WTC11 (cell line): ENCODE data around the gene DLG1. TPM values are rescaled to one million over a fixed set of nuclear protein-coding genes. Genes with fewer than 3 reads are reported as not detected.

Experiments
- ATAC-seq: fragments of 200-7000 bp; cut with Tn5 transposase; 2 replicates; pipeline ENCODE4 v1.10.0; 2021; ENCODE audit warnings: mild to moderate bottlenecking, moderate library complexity
- CTCF ChIA-PET: fragments of 300-600 bp; sonication (Branson Sonifier 250); formaldehyde crosslinking; loops from one replicate; lab custom pipeline; 2021; ENCODE audit warnings: antibody characterized with exemption; lab: Charles Lee
- POLR2A ChIA-PET: fragments of 350-600 bp; sonication (Branson Sonifier 250); formaldehyde crosslinking; loops from one replicate; lab custom pipeline; 2021; ENCODE audit warnings: antibody characterized with exemption; lab: Charles Lee
- DNase-seq: peaks from one replicate; pipeline ENCODE4 v3.0.0; 2021; ENCODE audit warnings: low spot score
- H3K27ac Mint-ChIP-seq: 2 replicates; pipeline ENCODE4 v1.8.0; 2021; ENCODE audit warnings: mixed read lengths
- H3K27me3 Mint-ChIP-seq: 2 replicates; pipeline ENCODE4 v1.8.0; 2021; ENCODE audit warnings: low read depth, mild to moderate bottlenecking, moderate library complexity, mixed read lengths
- H3K36me3 Mint-ChIP-seq: 2 replicates; pipeline ENCODE4 v1.8.0; 2021; ENCODE audit warnings: mixed read lengths
- H3K4me1 Mint-ChIP-seq: 2 replicates; pipeline ENCODE4 v1.8.0; 2022; ENCODE audit warnings: mixed read lengths
- H3K4me3 Mint-ChIP-seq: 2 replicates; pipeline ENCODE4 v1.8.0; 2021; ENCODE audit warnings: mild to moderate bottlenecking, moderate library complexity, mixed read lengths
- H3K9me3 Mint-ChIP-seq: 2 replicates; pipeline ENCODE4 v1.8.0; 2021; ENCODE audit warnings: mixed read lengths
- CBFB ChIP-seq: sonication (generic); formaldehyde crosslinking; IDR thresholded peaks from 2 replicates; pipeline ENCODE4 v1.8.1; 2022; ENCODE audit warnings: mild to moderate bottlenecking, low read depth, missing genetic modification reagents
- ESRRA ChIP-seq: sonication (generic); formaldehyde crosslinking; IDR thresholded peaks from 2 replicates; pipeline ENCODE4 v1.8.1; 2022; ENCODE audit warnings: mild to moderate bottlenecking, missing genetic modification reagents, borderline replicate concordance
- ETV6 ChIP-seq: sonication (generic); formaldehyde crosslinking; IDR thresholded peaks from 2 replicates; pipeline ENCODE4 v1.8.1; 2022; ENCODE audit warnings: mild to moderate bottlenecking, missing genetic modification reagents
- GABPB1 ChIP-seq: sonication (generic); formaldehyde crosslinking; IDR thresholded peaks from 2 replicates; pipeline ENCODE4 v1.8.1; 2023; ENCODE audit warnings: mild to moderate bottlenecking, missing genetic modification reagents
- JUN ChIP-seq: sonication (generic); formaldehyde crosslinking; IDR thresholded peaks from 2 replicates; pipeline ENCODE4 v1.8.0; 2023; ENCODE audit warnings: mild to moderate bottlenecking, missing genetic modification reagents
- NFYB ChIP-seq: sonication (generic); formaldehyde crosslinking; conservative IDR thresholded peaks from 2 replicates; pipeline ENCODE4 v1.8.0; 2022; ENCODE audit warnings: low read depth, missing genetic modification reagents
- NR1H2 ChIP-seq: sonication (generic); formaldehyde crosslinking; IDR thresholded peaks from 2 replicates; pipeline ENCODE4 v1.9.0; 2021; ENCODE audit warnings: mild to moderate bottlenecking, moderate library complexity, missing genetic modification reagents
- NR2C2 ChIP-seq: sonication (generic); formaldehyde crosslinking; IDR thresholded peaks from 2 replicates; pipeline ENCODE4 v1.8.0; 2022; ENCODE audit warnings: mild to moderate bottlenecking, missing genetic modification reagents
- RELA ChIP-seq: sonication (generic); formaldehyde crosslinking; IDR thresholded peaks from 2 replicates; pipeline ENCODE4 v1.8.1; 2022; ENCODE audit warnings: missing genetic modification reagents, mild to moderate bottlenecking, borderline replicate concordance
- ZNF317 ChIP-seq: sonication (generic); formaldehyde crosslinking; IDR thresholded peaks from 2 replicates; pipeline ENCODE4 v1.8.1; 2023; ENCODE audit warnings: low read depth, mild to moderate bottlenecking, moderate library complexity, missing genetic modification reagents, borderline replicate concordance
- ZNF423 ChIP-seq: fragments of 250-450 bp; sonication (Bioruptor Pico); IDR thresholded peaks from 2 replicates; pipeline ENCODE4 v2.1.2; 2022; ENCODE audit warnings: mild to moderate bottlenecking, moderate library complexity
- ZNF671 ChIP-seq: fragments of 250-450 bp; sonication (Bioruptor Pico); IDR thresholded peaks from 2 replicates; pipeline ENCODE4 v1.8.0; 2021; ENCODE audit warnings: mild to moderate bottlenecking
- total RNA-seq: library from RNA; stranded (reverse); gene quantifications from 3 replicates; pipeline ENCODE4 v1.2.3, GENCODE V29; 2021
- TF ChIP-seq, protein P1 (sequence below): sonication (generic); formaldehyde crosslinking; IDR thresholded peaks from 2 replicates; pipeline ENCODE4 v1.8.0; 2023; ENCODE audit warnings: mild to moderate bottlenecking, missing genetic modification reagents
- TF ChIP-seq, protein P2 (sequence below): fragments of 250-450 bp; sonication (Bioruptor Pico); conservative IDR thresholded peaks from 2 replicates; pipeline ENCODE4 v1.9.0; 2021; ENCODE audit warnings: mild to moderate bottlenecking
- TF ChIP-seq, protein P3 (sequence below): sonication (generic); formaldehyde crosslinking; IDR thresholded peaks from 2 replicates; pipeline ENCODE4 v1.8.1; 2023; ENCODE audit warnings: mild to moderate bottlenecking, missing genetic modification reagents, moderate library complexity
- TF ChIP-seq, protein P4 (sequence below): fragments of 250-450 bp; sonication (Bioruptor Pico); IDR thresholded peaks from 2 replicates; pipeline ENCODE4 v1.9.0; 2021; ENCODE audit warnings: mild to moderate bottlenecking, borderline replicate concordance
- TF ChIP-seq, protein P5 (sequence below): sonication (generic); formaldehyde crosslinking; IDR thresholded peaks from 2 replicates; pipeline ENCODE4 v1.8.1; 2022; ENCODE audit warnings: low read depth, missing genetic modification reagents, borderline replicate concordance
- TF ChIP-seq, protein P6 (sequence below): fragments of 250-450 bp; sonication (Bioruptor Pico); IDR thresholded peaks from 2 replicates; pipeline ENCODE4 v1.8.0; 2021; ENCODE audit warnings: mild to moderate bottlenecking
- TF ChIP-seq, protein P7 (sequence below): sonication (generic); formaldehyde crosslinking; IDR thresholded peaks from 2 replicates; pipeline ENCODE4 v1.8.0; 2022; ENCODE audit warnings: mild to moderate bottlenecking, missing genetic modification reagents
- TF ChIP-seq, protein P8 (sequence below): sonication (generic); formaldehyde crosslinking; IDR thresholded peaks from 2 replicates; pipeline ENCODE4 v1.8.1; 2022; ENCODE audit warnings: missing genetic modification reagents, borderline replicate concordance

DLG1 gene
- total RNA-seq, 1 experiment from 2014 or later: 81.1 TPM

DNA sequence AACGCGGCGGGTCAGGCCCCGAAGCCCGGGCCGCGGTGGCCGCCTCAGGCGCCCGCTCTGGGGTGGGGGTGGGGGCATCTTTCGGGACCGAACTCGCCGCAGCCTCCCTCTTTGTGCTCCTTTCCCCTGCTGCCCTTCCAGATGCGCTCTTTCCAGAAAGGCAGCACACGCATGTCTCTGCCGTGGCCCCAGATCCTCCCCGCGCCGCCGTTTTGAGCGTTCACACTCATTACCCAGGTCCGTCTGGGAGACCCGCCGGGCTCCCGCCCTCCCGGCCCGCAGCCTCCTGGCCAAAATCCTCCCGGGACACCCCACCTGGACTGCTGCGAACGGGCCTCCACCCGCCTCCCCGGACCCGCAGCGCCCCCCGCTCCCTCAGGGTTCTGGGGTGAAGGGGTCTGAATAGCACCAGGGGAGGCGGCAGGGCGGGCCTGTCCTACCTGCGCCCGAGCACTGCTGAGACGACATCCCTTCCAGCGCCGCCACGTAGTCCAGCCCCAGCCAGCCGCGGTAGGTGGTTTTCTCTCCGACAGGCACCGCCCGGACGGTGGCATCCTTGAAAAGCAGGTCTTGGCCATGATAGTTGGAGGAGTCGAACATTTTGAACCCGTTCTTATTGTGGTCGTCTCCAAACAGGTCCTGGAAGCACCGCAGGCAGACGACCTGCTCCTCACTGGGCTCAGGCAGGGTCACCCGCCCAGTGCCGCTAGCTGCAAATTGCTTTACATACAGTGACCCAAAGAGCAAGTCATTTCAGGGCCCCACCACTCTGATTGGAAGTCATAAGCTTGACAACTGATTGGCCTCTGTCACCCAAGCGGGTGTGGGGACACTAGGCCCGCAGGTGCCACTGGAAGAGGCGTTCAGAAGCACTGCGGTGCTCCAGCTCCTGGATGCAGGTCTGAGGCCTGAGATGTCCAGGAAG is 294.7 kb downstream of the DLG1 start:
- TF ChIP-seq ZNF317 (CRISPR knock-in tag): no peak
- TF ChIP-seq, protein P1, sequence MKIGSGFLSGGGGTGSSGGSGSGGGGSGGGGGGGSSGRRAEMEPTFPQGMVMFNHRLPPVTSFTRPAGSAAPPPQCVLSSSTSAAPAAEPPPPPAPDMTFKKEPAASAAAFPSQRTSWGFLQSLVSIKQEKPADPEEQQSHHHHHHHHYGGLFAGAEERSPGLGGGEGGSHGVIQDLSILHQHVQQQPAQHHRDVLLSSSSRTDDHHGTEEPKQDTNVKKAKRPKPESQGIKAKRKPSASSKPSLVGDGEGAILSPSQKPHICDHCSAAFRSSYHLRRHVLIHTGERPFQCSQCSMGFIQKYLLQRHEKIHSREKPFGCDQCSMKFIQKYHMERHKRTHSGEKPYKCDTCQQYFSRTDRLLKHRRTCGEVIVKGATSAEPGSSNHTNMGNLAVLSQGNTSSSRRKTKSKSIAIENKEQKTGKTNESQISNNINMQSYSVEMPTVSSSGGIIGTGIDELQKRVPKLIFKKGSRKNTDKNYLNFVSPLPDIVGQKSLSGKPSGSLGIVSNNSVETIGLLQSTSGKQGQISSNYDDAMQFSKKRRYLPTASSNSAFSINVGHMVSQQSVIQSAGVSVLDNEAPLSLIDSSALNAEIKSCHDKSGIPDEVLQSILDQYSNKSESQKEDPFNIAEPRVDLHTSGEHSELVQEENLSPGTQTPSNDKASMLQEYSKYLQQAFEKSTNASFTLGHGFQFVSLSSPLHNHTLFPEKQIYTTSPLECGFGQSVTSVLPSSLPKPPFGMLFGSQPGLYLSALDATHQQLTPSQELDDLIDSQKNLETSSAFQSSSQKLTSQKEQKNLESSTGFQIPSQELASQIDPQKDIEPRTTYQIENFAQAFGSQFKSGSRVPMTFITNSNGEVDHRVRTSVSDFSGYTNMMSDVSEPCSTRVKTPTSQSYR: no peak
- no peak for TF ChIP-seq NR1H2 (CRISPR knock-in tag)
- no peak for TF ChIP-seq NR2C2
- TF ChIP-seq, protein P2, sequence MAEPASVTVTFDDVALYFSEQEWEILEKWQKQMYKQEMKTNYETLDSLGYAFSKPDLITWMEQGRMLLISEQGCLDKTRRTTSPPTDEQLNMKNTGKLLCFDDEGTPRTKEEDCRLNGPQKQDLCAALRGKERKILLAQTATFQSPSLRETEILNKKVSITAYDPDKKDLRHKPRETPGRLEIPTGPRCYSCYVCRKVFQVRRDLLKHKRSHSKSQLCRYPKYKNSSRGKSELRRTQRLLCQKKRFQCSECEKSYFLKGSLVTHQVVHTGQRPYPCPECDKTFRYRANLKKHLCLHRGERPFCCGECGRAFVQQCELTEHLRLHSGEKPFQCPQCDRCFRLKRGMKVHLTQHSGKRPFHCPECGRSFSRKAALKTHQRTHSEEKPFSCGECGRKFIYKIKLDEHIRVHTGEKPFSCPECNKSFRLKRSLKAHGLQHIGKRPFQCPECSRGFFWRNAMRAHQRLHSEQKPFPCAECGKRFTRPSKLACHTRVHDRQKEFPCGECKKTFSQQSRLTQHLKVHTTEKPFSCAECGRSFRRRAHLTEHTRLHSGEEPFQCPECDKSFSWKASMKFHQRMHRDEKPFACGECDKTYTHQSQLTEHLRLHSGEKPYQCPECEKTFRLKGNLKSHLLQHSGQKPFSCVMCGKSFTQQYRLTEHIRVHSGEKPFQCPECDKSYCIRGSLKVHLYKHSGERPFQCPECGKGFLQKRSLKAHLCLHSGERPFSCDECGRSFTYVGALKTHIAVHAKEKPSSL (CRISPR knock-in tag): no peak
- no peak for TF ChIP-seq GABPB1 (CRISPR knock-in tag)
- no peak for TF ChIP-seq NFYB (CRISPR knock-in tag)
- TF ChIP-seq, protein P3, sequence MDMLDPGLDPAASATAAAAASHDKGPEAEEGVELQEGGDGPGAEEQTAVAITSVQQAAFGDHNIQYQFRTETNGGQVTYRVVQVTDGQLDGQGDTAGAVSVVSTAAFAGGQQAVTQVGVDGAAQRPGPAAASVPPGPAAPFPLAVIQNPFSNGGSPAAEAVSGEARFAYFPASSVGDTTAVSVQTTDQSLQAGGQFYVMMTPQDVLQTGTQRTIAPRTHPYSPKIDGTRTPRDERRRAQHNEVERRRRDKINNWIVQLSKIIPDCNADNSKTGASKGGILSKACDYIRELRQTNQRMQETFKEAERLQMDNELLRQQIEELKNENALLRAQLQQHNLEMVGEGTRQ (CRISPR knock-in tag): no peak
- no peak for TF ChIP-seq ZNF423 (CRISPR knock-in tag)
- no peak for TF ChIP-seq RELA (CRISPR knock-in tag)
- TF ChIP-seq, protein P4, sequence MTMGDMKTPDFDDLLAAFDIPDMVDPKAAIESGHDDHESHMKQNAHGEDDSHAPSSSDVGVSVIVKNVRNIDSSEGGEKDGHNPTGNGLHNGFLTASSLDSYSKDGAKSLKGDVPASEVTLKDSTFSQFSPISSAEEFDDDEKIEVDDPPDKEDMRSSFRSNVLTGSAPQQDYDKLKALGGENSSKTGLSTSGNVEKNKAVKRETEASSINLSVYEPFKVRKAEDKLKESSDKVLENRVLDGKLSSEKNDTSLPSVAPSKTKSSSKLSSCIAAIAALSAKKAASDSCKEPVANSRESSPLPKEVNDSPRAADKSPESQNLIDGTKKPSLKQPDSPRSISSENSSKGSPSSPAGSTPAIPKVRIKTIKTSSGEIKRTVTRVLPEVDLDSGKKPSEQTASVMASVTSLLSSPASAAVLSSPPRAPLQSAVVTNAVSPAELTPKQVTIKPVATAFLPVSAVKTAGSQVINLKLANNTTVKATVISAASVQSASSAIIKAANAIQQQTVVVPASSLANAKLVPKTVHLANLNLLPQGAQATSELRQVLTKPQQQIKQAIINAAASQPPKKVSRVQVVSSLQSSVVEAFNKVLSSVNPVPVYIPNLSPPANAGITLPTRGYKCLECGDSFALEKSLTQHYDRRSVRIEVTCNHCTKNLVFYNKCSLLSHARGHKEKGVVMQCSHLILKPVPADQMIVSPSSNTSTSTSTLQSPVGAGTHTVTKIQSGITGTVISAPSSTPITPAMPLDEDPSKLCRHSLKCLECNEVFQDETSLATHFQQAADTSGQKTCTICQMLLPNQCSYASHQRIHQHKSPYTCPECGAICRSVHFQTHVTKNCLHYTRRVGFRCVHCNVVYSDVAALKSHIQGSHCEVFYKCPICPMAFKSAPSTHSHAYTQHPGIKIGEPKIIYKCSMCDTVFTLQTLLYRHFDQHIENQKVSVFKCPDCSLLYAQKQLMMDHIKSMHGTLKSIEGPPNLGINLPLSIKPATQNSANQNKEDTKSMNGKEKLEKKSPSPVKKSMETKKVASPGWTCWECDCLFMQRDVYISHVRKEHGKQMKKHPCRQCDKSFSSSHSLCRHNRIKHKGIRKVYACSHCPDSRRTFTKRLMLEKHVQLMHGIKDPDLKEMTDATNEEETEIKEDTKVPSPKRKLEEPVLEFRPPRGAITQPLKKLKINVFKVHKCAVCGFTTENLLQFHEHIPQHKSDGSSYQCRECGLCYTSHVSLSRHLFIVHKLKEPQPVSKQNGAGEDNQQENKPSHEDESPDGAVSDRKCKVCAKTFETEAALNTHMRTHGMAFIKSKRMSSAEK (CRISPR knock-in tag): no peak
- no peak for TF ChIP-seq ZNF671
- TF ChIP-seq, protein P5, sequence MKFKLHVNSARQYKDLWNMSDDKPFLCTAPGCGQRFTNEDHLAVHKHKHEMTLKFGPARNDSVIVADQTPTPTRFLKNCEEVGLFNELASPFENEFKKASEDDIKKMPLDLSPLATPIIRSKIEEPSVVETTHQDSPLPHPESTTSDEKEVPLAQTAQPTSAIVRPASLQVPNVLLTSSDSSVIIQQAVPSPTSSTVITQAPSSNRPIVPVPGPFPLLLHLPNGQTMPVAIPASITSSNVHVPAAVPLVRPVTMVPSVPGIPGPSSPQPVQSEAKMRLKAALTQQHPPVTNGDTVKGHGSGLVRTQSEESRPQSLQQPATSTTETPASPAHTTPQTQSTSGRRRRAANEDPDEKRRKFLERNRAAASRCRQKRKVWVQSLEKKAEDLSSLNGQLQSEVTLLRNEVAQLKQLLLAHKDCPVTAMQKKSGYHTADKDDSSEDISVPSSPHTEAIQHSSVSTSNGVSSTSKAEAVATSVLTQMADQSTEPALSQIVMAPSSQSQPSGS (CRISPR knock-in tag): no peak
- TF ChIP-seq, protein P6, sequence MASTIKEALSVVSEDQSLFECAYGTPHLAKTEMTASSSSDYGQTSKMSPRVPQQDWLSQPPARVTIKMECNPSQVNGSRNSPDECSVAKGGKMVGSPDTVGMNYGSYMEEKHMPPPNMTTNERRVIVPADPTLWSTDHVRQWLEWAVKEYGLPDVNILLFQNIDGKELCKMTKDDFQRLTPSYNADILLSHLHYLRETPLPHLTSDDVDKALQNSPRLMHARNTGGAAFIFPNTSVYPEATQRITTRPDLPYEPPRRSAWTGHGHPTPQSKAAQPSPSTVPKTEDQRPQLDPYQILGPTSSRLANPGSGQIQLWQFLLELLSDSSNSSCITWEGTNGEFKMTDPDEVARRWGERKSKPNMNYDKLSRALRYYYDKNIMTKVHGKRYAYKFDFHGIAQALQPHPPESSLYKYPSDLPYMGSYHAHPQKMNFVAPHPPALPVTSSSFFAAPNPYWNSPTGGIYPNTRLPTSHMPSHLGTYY (CRISPR knock-in tag): no peak
- no peak for TF ChIP-seq CBFB (CRISPR knock-in tag)
- TF ChIP-seq, protein P7, sequence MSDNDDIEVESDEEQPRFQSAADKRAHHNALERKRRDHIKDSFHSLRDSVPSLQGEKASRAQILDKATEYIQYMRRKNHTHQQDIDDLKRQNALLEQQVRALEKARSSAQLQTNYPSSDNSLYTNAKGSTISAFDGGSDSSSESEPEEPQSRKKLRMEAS (CRISPR knock-in tag): no peak
- TF ChIP-seq JUN (CRISPR knock-in tag): no peak
- no peak for TF ChIP-seq ETV6 (CRISPR knock-in tag)
- TF ChIP-seq, protein P8, sequence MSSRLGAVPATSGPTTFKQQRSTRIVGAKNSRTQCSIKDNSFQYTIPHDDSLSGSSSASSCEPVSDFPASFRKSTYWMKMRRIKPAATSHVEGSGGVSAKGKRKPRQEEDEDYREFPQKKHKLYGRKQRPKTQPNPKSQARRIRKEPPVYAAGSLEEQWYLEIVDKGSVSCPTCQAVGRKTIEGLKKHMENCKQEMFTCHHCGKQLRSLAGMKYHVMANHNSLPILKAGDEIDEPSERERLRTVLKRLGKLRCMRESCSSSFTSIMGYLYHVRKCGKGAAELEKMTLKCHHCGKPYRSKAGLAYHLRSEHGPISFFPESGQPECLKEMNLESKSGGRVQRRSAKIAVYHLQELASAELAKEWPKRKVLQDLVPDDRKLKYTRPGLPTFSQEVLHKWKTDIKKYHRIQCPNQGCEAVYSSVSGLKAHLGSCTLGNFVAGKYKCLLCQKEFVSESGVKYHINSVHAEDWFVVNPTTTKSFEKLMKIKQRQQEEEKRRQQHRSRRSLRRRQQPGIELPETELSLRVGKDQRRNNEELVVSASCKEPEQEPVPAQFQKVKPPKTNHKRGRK: no peak
- TF ChIP-seq ESRRA (CRISPR knock-in tag): no peak
- TF ChIP-seq, all 79 proteins: peak for 0
- H3K9me3 Mint-ChIP-seq: no peaks in the 10 kb centered on the region
- H3K27me3 Mint-ChIP-seq: peaks cover 29% of the 10 kb centered on the region
- H3K4me3 Mint-ChIP-seq: peak overlapping the region; percentile 71
- ATAC-seq (peak; percentile 45), DNase-seq (no peak)
- H3K4me1 Mint-ChIP-seq: peaks cover 15% of the 10 kb centered on the region
- no peaks in the 10 kb centered on the region for H3K36me3 Mint-ChIP-seq
- ChIA-PET POLR2A (no interaction called here), CTCF (interaction anchor here (0.7 to 5.1 kb wide), 6 partner anchors 8 to 61 kb away, joined by 3 to 48 read pairs (median 4); partner anchors contain the start of genes MELTF and NCBP2)
- H3K27ac Mint-ChIP-seq: no peak overlapping the region
